Keratinocyte (primary cell): ENCODE measurements around the gene RNF207. TPM values are rescaled to one million over a fixed set of nuclear protein-coding genes. Genes with fewer than 3 reads are reported as not detected.

Experiments
- DNase-seq: peaks from one replicate; pipeline ENCODE4 v3.0.0-alpha.2; 2011; ENCODE audit warnings: low read depth, missing footprints, low spot score
- FAIRE-seq: peaks from 2 replicates; lab custom pipeline; 2011; peaks lifted over from hg19 to GRCh38; lab: Jason Lieb, UNC
- H2AFZ ChIP-seq: 2 replicates; pipeline ENCODE4 v1.6.0; 2012; ENCODE audit warnings: low read length, control low read depth, inconsistent platforms; ENCODE audit not compliant: control insufficient read depth
- H3K27ac ChIP-seq: 2 replicates; pipeline ENCODE4 v1.5.1; 2011; ENCODE audit warnings: low read length; ENCODE audit not compliant: control insufficient read depth, insufficient read depth
- H3K27me3 ChIP-seq: 3 replicates; pipeline ENCODE4 v1.6.0; 2011; ENCODE audit warnings: low read length; ENCODE audit not compliant: control insufficient read depth, insufficient read depth; ENCODE audit errors: extremely low read depth
- H3K36me3 ChIP-seq, 2 experiments: 2 replicates in 1 of 2; 3 replicates in 1 of 2; pipeline ENCODE4 v1.5.1; 2011; ENCODE audit warnings: low read length in 2 of 2, mild to moderate bottlenecking in 1 of 2; ENCODE audit not compliant: control insufficient read depth in 2 of 2, insufficient read depth in 2 of 2; ENCODE audit errors: extremely low read depth in 1 of 2
- H3K4me1 ChIP-seq: 3 replicates; pipeline ENCODE4 v1.5.1; 2011; ENCODE audit warnings: low read length; ENCODE audit not compliant: control insufficient read depth, insufficient read depth; ENCODE audit errors: extremely low read depth
- H3K4me2 ChIP-seq: 3 replicates; pipeline ENCODE4 v1.6.0; 2011; ENCODE audit warnings: low read depth, low read length; ENCODE audit not compliant: control insufficient read depth, insufficient read depth; ENCODE audit errors: extremely low read depth
- H3K4me3 ChIP-seq, 3 experiments: fragments of 200-600 bp in 1 of 3; sonication (generic) in 1 of 3; 2 replicates in 2 of 3; 3 replicates in 1 of 3; pipeline ENCODE4 v1.5.1; 2011 to 2016; ENCODE audit warnings: low read length in 3 of 3, mild to moderate bottlenecking in 3 of 3, control low read depth in 2 of 3, inconsistent platforms in 1 of 3, low read depth in 1 of 3, mixed read lengths in 1 of 3, mixed run types in 1 of 3, moderate library complexity in 1 of 3; ENCODE audit not compliant: control insufficient read depth in 2 of 3, insufficient read depth in 2 of 3; ENCODE audit errors: extremely low read depth in 1 of 3
- H3K79me2 ChIP-seq: 2 replicates; pipeline ENCODE4 v1.6.0; 2012; ENCODE audit warnings: low read length; ENCODE audit not compliant: control insufficient read depth, insufficient read depth
- H3K9ac ChIP-seq: 3 replicates; pipeline ENCODE4 v1.6.0; 2011; ENCODE audit warnings: low read length; ENCODE audit not compliant: control insufficient read depth, insufficient read depth; ENCODE audit errors: extremely low read depth
- H3K9me1 ChIP-seq: 3 replicates; pipeline ENCODE4 v1.6.0; 2011; ENCODE audit warnings: low read length; ENCODE audit not compliant: control insufficient read depth, insufficient read depth; ENCODE audit errors: extremely low read depth
- H3K9me3 ChIP-seq: 2 replicates; pipeline ENCODE4 v1.5.1; 2012; ENCODE audit warnings: low read depth, low read length; ENCODE audit not compliant: control insufficient read depth
- H4K20me1 ChIP-seq: 3 replicates; pipeline ENCODE4 v1.6.0; 2011; ENCODE audit warnings: low read length; ENCODE audit not compliant: control insufficient read depth, insufficient read depth; ENCODE audit errors: extremely low read depth
- EZH2 ChIP-seq: IDR thresholded peaks from one replicate; pipeline ENCODE4 v1.6.1; 2012; ENCODE audit warnings: inconsistent platforms, mild to moderate bottlenecking, low read length, moderate library complexity
- dilution Hi-C: fragments of 300-500 bp; cut with MboI; formaldehyde crosslinking; loops from one replicate; pipeline ENCODE4 v1.7.0; 2020; ENCODE audit warnings: low sequenced_read_pairs; ENCODE audit not compliant: extremely low pct_ligation_motif_present
- polyA plus RNA-seq, 5 experiments: library from polyadenylated mRNA; depleted of rRNA in 3 of 5; stranded (reverse) in 3 of 5; stranded (forward) in 1 of 5; unstranded in 1 of 5; fragments of >200 nt; gene quantifications; 1 replicate in 1 of 5; 2 replicates in 3 of 5; 3 replicates in 1 of 5; pipeline versions ENCODE4 v1.2.1 to v1.2.3, GENCODE V29; 2011 to 2012; ENCODE audit warnings: missing spikeins in 2 of 5, low read depth in 1 of 5, low replicate concordance in 1 of 5
- TF ChIP-seq, protein P1 (sequence below), 3 experiments: IDR thresholded peaks in 1 of 3; conservative IDR thresholded peaks in 1 of 3; optimal IDR thresholded peaks in 1 of 3; 2 replicates in 2 of 3; 3 replicates in 1 of 3; pipeline versions ENCODE3 to v1.5.1; 2011; ENCODE audit warnings: low read length in 3 of 3, mild to moderate bottlenecking in 3 of 3, moderate library complexity in 2 of 3, control low read depth in 1 of 3, inconsistent platforms in 1 of 3; ENCODE audit not compliant: insufficient read depth in 2 of 3; ENCODE audit errors: extremely low read depth in 1 of 3

Gene RNF207
- polyA plus RNA-seq, 1 donor (not counting 4 experiments of a cell fraction or from before 2014, with no cell fraction given) = 6.1 TPM

DNA sequence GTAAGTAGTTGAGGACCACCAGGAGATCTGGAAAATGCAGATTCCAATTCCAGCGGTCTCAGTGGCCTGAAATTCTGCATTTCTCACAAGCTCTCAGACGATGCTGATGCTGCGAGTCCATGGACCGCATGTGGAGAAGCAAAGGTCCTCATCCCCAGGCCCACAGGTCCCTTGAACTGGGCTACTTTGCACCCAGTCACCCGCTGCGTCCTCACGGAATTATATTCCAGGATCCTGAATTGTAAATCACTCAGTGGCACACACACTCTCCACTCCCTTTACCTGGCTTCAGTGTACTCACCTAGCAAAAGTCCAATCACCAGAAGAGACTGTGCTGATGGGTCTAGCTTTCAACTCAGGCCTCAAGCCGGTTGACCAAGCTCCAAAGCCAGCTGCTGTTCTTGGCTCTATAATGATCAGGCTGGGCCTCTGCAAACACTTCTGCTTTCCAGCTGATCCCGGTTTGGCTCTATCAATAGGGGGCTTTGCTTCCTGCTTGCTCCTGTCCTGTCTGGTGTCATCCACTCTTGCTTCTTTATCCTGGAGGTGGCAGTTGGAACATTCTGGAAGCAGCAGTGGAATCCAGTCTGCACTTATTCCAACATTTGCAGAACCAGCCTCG, 5.6 kb upstream of the RNF207 start:
- peak overlapping the region; percentile 82 for H3K4me2 ChIP-seq
- FAIRE-seq (no peak), DNase-seq (no peak)
- H3K9me1 ChIP-seq = peaks cover 3% of the 10 kb centered on the region
- no peaks in the 10 kb centered on the region for H3K9me3 ChIP-seq
- peaks cover 13% of the 10 kb centered on the region in 2 experiments for H3K36me3 ChIP-seq
- H3K27me3 ChIP-seq = no peaks in the 10 kb centered on the region
- peak overlapping the region; percentile 93 for H3K27ac ChIP-seq
- peak overlapping the region; percentile 54 to 99 (median 98) for H3K4me3 ChIP-seq
- H3K4me1 ChIP-seq = peaks cover 22% of the 10 kb centered on the region
- dilution Hi-C loops = no loop called here
- peak overlapping the region; percentile 99 for H3K9ac ChIP-seq
- H4K20me1 ChIP-seq = peaks cover 7% of the 10 kb centered on the region
- TF ChIP-seq, protein P1, sequence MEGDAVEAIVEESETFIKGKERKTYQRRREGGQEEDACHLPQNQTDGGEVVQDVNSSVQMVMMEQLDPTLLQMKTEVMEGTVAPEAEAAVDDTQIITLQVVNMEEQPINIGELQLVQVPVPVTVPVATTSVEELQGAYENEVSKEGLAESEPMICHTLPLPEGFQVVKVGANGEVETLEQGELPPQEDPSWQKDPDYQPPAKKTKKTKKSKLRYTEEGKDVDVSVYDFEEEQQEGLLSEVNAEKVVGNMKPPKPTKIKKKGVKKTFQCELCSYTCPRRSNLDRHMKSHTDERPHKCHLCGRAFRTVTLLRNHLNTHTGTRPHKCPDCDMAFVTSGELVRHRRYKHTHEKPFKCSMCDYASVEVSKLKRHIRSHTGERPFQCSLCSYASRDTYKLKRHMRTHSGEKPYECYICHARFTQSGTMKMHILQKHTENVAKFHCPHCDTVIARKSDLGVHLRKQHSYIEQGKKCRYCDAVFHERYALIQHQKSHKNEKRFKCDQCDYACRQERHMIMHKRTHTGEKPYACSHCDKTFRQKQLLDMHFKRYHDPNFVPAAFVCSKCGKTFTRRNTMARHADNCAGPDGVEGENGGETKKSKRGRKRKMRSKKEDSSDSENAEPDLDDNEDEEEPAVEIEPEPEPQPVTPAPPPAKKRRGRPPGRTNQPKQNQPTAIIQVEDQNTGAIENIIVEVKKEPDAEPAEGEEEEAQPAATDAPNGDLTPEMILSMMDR (optimal IDR thresholded peaks at IDR 0.05 in 1 of 3, IDR thresholded peaks at IDR 0.05 in 1 of 3, conservative IDR thresholded peaks at IDR 0.05 in 1 of 3; ENCODE audit: extremely low read depth in 1 of 3, insufficient read depth in 2 of 3, low read length in 3 of 3) = no peak
- no peak for TF ChIP-seq EZH2
- peaks cover 39% of the 10 kb centered on the region for H3K79me2 ChIP-seq
- peak overlapping the region; percentile 80 for H2AFZ ChIP-seq

DNA sequence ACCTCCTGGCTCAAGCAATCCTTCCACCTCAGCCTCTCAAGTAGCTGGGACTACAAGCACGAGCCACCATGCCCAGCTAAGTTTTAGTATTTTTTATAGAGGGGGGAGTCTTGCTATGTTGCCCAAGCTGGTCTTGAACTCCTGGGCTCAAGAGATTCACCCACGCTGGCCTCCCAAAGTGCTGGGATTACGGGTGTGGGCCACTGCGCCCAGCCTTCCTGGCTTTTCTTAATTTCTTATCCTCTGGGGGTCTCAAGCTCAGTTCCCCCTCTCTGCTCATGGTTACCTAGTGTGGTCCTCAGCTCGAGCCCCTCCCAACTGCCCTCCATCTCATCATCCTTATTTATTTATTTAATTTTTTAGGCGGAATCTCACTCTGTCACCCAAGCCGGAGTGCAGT, 3.7 kb upstream of the RNF207 start:
- FAIRE-seq (no peak), DNase-seq (no peak)
- Histone ChIP-seq H3K9me3 (no peaks in the 10 kb centered on the region), H3K9me1 (peaks cover 3% of the 10 kb centered on the region), H3K27ac (no peak overlapping the region), H2AFZ (no peak overlapping the region), H3K4me2 (no peak overlapping the region), H3K27me3 (no peaks in the 10 kb centered on the region), H3K4me1 (peaks cover 26% of the 10 kb centered on the region), H3K9ac (no peak overlapping the region), H4K20me1 (peaks cover 4% of the 10 kb centered on the region), H3K4me3 (no peak overlapping the region), H3K79me2 (peaks cover 21% of the 10 kb centered on the region), H3K36me3 (peaks cover 2 to 6% of the 10 kb centered on the region in 2 experiments)
- TF ChIP-seq, protein P1 (optimal IDR thresholded peaks at IDR 0.05 in 1 of 3, IDR thresholded peaks at IDR 0.05 in 1 of 3, conservative IDR thresholded peaks at IDR 0.05 in 1 of 3; ENCODE audit: extremely low read depth in 1 of 3, insufficient read depth in 2 of 3, low read length in 3 of 3) = no peak
- no peak for TF ChIP-seq EZH2
- dilution Hi-C loops = no loop called here
